Lung (tissue), 12 donors: ENCODE data around the gene SCNN1B. TPM values are rescaled to one million over a fixed set of nuclear protein-coding genes. Genes with fewer than 3 reads are reported as not detected.

ENCODE experiments used
- ATAC-seq: fragments of 200-7000 bp; cut with Tn5 transposase; one replicate; pipeline ENCODE4 v1.9.1; 2020; ENCODE audit warnings: moderate number of reproducible peaks; ENCODE audit not compliant: insufficient read depth, low FRiP score
- DNase-seq, 3 donors: peaks; one replicate each; pipeline ENCODE4 v3.0.0-alpha.2; 2013 to 2017
- H3K27ac ChIP-seq, 2 donors: one replicate each; pipeline ENCODE4 v1.5.1; 2013; ENCODE audit warnings: mild to moderate bottlenecking in 2 of 2, moderate library complexity in 2 of 2, control low read depth in 1 of 2, inconsistent platforms in 1 of 2, low read depth in 1 of 2, low read length in 1 of 2
- H3K27me3 ChIP-seq, 3 donors: one replicate each; pipeline ENCODE4 v1.5.1; 2013; ENCODE audit warnings: low read length in 2 of 3; ENCODE audit not compliant: control insufficient read depth in 3 of 3, insufficient read depth in 3 of 3
- H3K36me3 ChIP-seq, 4 donors: one replicate each; pipeline ENCODE4 v1.5.1; 2013; ENCODE audit warnings: low read length in 4 of 4, mild to moderate bottlenecking in 1 of 4, moderate library complexity in 1 of 4; ENCODE audit not compliant: control insufficient read depth in 4 of 4, insufficient read depth in 4 of 4
- H3K4me1 ChIP-seq, 5 donors: one replicate each; pipeline ENCODE4 v1.5.1; 2013; ENCODE audit warnings: low read length in 5 of 5, mild to moderate bottlenecking in 2 of 5, moderate library complexity in 1 of 5; ENCODE audit not compliant: control insufficient read depth in 5 of 5, insufficient read depth in 5 of 5
- H3K4me3 ChIP-seq: one replicate; pipeline ENCODE4 v1.5.1; 2013; ENCODE audit warnings: mild to moderate bottlenecking, control low read depth, moderate library complexity
- H3K9ac ChIP-seq, 2 donors: one replicate each; pipeline ENCODE4 v1.5.1; 2013; ENCODE audit warnings: low read length in 2 of 2, control low read depth in 1 of 2; ENCODE audit not compliant: insufficient read depth in 1 of 2
- H3K9me3 ChIP-seq, 4 donors: one replicate each; pipeline ENCODE4 v1.5.1; 2013; ENCODE audit warnings: low read length in 3 of 4, mild to moderate bottlenecking in 1 of 4, moderate library complexity in 1 of 4; ENCODE audit not compliant: control insufficient read depth in 4 of 4, insufficient read depth in 3 of 4
- WGBS, 2 donors: extraction: QIAGEN DNeasy Blood & Tissue Kit; methylation state at CpG; one replicate each; pipeline ENCODE4 v1.1.7; 2013; 5-methylcytosine and 5-hydroxymethylcytosine counted together
- polyA plus RNA-seq, 2 donors: library from polyadenylated mRNA; stranded (reverse); fragments of 200-250 nt; gene quantifications; one replicate each; pipeline ENCODE4 v1.2.1, GENCODE V29; 2013
- total RNA-seq, 2 donors: library from RNA; depleted of rRNA in 1 of 2; stranded (reverse); fragments of >200 nt in 1 of 2; gene quantifications; one replicate each; pipeline ENCODE4 v1.2.1, GENCODE V29; 2014 to 2021
- TF ChIP-seq, protein P1 (sequence below): IDR thresholded peaks from 2 replicates; pipeline ENCODE4 v1.5.1; 2012; ENCODE audit warnings: mild to moderate bottlenecking; ENCODE audit errors: control extremely low read depth, extremely low read depth
- donor health status: control.
- donor health status: control.
- donor health status: Bipolar disorder and iron deficiency.
- donor health status: healthy.
- donor health status: DM: yes; HTN: yes; CAD: no.

The SCNN1B gene
- total and polyA plus RNA-seq, 4 donors: 16.4 to 58.7 (median 41.3) TPM

DNA sequence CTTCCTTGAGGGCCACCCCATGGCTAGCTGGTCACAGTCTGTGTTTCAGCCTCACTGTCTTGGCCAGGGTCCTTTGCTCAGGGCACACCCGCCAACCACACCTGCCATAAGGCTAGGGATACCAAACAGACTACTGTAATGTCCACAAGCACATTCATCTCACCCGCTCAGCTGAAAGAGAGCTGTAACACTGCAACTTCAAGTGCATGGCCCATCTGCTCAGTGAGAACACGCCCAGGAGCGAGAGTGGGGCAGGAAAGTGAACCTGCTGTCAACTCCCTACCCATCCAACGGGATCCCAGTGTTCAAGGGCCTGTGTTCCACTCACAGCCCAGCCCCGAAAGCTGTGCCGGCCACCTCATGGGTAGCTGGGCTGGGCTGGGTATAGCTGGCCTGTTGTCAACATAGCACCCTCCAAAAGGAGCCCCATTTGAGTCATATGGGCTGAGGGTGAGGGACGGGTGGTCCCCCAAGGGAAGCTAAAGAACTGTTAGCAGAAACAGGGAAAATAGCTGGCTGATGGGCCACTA, 55.7 kb downstream of the SCNN1B start:
- ATAC-seq (no peak), DNase-seq (no peak)
- H3K27ac ChIP-seq: no peak overlapping the region
- WGBS, 2 donors: 83 to 89% methylated on average over 8 of the region's 8 CpGs
- no peaks in the 10 kb centered on the region for H3K27me3 ChIP-seq
- TF ChIP-seq, protein P1, sequence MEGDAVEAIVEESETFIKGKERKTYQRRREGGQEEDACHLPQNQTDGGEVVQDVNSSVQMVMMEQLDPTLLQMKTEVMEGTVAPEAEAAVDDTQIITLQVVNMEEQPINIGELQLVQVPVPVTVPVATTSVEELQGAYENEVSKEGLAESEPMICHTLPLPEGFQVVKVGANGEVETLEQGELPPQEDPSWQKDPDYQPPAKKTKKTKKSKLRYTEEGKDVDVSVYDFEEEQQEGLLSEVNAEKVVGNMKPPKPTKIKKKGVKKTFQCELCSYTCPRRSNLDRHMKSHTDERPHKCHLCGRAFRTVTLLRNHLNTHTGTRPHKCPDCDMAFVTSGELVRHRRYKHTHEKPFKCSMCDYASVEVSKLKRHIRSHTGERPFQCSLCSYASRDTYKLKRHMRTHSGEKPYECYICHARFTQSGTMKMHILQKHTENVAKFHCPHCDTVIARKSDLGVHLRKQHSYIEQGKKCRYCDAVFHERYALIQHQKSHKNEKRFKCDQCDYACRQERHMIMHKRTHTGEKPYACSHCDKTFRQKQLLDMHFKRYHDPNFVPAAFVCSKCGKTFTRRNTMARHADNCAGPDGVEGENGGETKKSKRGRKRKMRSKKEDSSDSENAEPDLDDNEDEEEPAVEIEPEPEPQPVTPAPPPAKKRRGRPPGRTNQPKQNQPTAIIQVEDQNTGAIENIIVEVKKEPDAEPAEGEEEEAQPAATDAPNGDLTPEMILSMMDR: no peak
- no peaks in the 10 kb centered on the region for H3K9me3 ChIP-seq
- no peak overlapping the region for H3K4me3 ChIP-seq
- no peak overlapping the region for H3K9ac ChIP-seq
- H3K36me3 ChIP-seq: no peaks in the 10 kb centered on the region
- H3K4me1 ChIP-seq: peaks cover 0 to 3% (median 0%) of the 10 kb centered on the region in 5 donors

DNA sequence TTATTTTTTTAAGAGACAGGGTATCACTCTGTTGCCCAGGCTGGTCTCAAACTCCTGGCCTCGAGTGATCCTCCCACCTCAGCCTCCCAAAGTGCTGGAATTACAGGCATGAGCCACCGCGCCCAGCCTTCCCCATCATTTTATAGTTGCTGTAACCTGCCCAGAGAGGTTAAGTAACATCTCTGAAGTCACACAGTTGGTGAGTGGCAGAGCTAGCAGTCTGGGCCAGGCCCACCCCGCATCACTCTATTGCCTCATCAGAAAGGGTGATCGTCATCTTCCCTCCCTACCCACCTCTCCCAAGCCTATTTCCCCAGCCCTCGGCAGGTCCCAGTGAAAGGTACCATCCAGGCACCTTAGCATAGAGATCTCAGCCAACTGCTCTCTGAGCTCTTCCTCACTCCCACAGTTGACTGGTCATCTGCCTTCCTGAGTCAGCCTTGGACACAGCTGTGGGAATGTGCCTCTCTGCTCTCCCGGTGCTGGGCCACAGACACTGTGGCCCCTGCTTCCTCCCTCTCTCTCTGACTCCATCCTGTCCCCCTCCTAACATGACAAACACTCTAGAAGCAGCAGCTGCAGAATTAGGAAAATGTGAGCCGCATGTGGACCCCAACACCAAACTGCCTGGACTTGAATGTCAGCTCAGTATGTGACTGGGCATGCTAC, 57.1 kb downstream of the SCNN1B start:
- Histone ChIP-seq H3K27me3 (no peaks in the 10 kb centered on the region), H3K4me1 (peaks cover 0 to 7% (median 0%) of the 10 kb centered on the region in 5 donors), H3K4me3 (no peak overlapping the region), H3K9me3 (no peaks in the 10 kb centered on the region), H3K27ac (no peak overlapping the region), H3K36me3 (no peaks in the 10 kb centered on the region), H3K9ac (no peak overlapping the region)
- ATAC-seq (no peak), DNase-seq (peak in 2 of 3 donors; percentile 21 to 25)
- WGBS, 2 donors: 71 to 75% methylated on average over 8 of the region's 8 CpGs
- TF ChIP-seq, protein P1: no peak

DNA sequence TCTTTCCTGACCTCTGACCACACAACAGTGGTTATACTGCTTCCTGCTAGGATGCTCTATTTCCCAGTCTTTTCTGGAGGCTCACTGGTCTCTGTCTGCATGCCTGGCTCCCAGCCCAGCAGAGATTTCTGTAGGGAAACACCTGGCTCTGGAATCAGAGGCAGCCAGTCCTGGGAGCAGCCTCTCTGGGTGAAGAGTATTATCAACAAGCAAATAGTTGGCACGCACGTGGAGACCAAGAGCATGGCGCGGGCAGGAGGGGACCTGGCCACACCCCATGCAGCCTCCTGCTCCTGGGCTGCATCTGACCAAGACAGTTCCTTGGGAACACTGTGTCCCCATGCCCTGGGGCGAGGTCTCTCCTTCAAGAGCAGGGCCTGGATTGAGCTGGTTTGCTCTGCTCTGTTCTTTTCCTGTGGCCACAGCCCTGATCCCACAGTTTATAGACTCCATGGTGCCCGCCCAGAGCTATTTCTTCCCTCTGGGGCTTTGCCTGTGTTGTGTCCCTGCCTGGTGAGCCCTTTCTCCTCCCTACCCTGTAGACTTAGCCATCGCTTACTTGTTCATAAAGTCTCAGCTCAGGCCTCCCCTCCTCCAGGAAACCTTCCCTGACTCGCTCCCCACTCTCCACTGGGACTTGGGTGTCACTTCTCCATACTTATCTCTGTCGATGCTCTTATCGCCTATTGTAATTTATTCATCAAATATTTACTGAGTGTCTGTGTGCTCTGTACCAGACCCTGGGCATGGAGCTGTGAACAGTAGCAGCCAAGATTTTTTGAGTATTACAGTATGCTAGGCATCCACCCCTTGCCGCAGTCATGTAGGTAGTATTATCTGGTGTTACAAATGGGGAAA, 60.6 kb downstream of the SCNN1B start:
- WGBS, 2 donors: 49 to 68% methylated on average over 11 of the region's 11 CpGs
- TF ChIP-seq, protein P1: no peak
- H3K4me1 ChIP-seq: peaks cover 0 to 7% (median 0%) of the 10 kb centered on the region in 5 donors
- H3K4me3 ChIP-seq: no peak overlapping the region
- no peak overlapping the region for H3K9ac ChIP-seq
- ATAC-seq (peak; percentile 78), DNase-seq (peak; percentile 37 to 57 (median 37))
- H3K9me3 ChIP-seq: no peaks in the 10 kb centered on the region
- H3K27me3 ChIP-seq: no peaks in the 10 kb centered on the region
- H3K27ac ChIP-seq: peak overlapping the region in 1 of 2 donors; percentile 90
- no peaks in the 10 kb centered on the region for H3K36me3 ChIP-seq
